NCI-H526 treated with DMSO at 0.1 percent for 48 hours (cell line): ENCODE measurements around the gene MTARC2.

Source experiments
- DNase-seq: peaks from one replicate; lab custom pipeline; 2025; lab: John Stamatoyannopoulos, UW

The MTARC2 gene

DNA sequence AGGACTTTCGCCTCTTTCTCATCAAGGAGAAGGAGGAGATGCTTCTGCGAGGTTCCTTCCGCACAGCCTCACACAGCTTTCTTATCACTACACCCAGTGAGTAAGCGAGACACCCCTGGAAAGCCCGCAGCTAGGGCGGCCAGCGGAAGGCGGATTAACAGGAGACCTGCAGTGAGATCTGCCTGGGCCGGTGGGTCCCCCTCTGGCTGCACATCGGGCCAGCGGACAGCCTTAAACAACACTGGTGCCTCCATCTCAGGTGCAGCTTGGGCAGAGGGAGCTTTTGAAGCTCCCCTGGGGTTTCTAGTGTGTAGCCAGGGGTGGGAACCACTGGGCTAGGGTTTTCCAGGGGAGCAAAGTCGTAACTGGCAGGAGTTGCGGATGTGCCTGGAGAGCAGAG is 21.1 kb downstream of the MTARC2 start:
- no peak for DNase-seq

GRCh38 chr1:220770245-220770913 is 22.3 kb downstream of the MTARC2 start:
- no peak for DNase-seq

GRCh38 chr1:220772846-220773245 is 24.7 kb downstream of the MTARC2 start:
- DNase-seq = no peak

DNA sequence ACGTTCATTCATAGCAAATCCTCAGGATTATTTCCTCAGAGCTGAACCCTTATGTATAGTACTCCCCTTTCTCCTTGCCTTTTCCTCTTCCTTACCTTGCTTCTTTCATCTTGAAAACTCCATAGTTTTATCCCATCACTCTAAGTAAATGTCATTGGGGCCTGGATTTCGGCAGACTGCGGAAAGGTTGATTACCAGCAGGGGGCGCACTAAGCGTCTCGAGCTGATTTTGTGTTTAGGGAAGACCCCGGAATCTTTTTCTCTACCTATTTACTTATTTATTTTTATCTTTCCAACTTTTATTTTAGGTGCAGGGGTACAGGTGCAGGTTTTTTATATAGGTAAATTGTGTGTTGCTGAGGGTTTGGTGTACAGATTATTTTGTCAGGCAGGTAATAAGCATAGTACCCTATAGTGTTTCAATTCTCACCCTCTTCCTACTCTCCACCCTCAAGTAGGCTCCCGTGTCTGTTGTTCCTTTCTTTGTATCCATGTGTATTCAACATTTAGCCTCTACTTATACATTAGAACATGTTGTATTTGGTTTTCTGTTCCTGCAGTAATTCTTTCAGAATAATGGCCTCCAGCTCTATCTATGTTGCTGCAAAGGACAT is 27.2 kb downstream of the MTARC2 start:
- DNase-seq = no peak

DNA sequence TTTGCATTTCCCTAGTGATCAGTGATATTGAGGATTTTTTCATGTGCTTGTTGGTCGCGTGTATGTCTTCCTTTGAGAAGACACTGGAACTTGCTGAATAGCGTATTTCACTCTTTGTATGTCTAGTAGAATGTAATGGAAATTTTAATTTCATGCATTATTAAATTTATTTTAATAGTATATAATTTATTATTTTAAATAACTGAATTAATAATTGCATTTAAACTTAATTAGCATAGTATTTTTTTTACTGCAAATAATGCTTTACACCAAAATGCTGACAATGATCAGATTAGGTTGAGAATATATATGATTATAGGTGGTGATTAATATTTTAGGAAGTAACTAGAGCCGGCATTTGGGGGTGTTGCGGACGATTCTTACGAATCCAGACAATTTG is 28.1 kb downstream of the MTARC2 start:
- DNase-seq = no peak

GRCh38 chr1:220776720-220777326 is 28.7 kb downstream of the MTARC2 start:
- peak; percentile 8 for DNase-seq

DNA sequence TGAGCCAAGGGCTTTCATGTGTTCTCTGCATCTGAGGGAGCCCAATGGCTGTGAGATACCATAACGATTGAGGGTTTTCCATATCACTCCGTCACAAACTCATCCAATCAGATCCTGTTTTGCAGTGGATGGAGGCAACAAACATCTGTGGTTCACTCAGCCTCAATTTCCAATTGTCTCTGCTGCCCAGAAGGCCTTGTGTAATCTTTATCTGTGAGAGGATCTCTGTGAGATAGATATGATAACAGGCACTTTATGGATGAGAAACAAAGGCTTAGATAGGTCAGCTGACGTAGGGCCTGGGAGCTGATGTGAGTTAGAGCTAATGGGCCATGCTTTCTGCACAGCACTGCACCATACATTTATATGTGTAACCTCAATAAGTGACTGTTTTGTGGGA is 35.3 kb downstream of the MTARC2 start:
- DNase-seq = no peak

GRCh38 chr1:220784751-220785150 is 36.6 kb downstream of the MTARC2 start:
- DNase-seq = no peak

- DNase-seq = no peak
These were observed 37.3 kb downstream of the MTARC2 start for GRCh38 chr1:220785166-220786056.

- DNase-seq = no peak
These were observed 37.9 kb downstream of the MTARC2 start for GRCh38 chr1:220786057-220786336.

DNA sequence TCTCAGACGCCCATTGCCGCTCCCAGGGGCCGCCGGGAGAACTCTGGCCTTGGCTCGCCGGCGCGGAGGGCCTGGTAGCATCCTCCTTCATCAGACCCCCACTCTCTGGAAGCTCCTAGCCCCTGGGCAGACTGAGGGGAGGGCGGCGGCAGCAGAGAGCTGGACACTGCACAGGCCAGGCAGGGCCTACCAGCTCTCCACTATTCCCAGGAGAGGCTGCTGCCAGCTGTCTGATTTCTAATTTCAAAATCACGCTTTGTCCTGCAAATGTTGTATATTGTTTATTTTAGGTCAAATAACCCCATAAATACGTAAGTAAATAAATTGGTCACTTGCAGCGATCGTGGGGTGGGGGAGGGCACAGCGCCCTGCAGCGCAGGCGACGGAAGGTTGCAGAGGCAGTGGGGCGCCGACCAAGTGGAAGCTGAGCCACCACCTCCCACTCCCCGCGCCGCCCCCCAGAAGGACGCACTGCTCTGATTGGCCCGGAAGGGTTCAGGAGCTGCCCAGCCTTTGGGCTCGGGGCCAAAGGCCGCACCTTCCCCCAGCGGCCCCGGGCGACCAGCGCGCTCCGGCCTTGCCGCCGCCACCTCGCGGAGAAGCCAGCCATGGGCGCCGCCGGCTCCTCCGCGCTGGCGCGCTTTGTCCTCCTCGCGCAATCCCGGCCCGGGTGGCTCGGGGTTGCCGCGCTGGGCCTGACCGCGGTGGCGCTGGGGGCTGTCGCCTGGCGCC is 38.4 kb downstream of the MTARC2 start, which contains the start of gene MTARC1:
TSS of gene MTARC1 (plus strand) at position 577 of the 732 bp plus-strand sequence. CDS start at position 609, 32 bp downstream.
- DNase-seq = peak; percentile 39

DNA sequence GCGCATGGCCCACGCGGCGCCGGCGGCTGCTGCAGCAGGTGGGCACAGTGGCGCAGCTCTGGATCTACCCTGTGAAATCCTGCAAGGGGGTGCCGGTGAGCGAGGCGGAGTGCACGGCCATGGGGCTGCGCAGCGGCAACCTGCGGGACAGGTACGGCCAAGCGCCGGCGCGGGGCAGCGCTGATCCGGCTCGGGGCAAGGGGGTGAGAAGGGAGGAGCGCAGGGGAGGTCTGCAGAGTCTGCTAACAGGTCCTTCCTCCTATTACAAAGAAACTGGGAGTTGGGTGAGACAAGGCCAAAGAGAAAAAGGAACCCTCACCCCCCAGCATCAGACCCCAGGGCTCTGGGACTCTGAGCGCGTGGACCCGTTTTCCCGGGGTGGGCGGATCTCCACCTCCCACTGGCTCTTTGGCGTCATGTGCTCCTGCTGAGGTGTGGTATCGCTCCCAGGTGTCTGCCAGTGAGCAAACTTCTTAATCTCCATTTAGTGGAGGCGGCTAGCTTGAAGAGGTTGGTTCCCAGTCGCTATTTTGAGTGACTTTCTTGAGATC is 39.0 kb downstream of the MTARC2 start:
- DNase-seq = peak; percentile 34

GRCh38 chr1:220788900-220789299 is 40.8 kb downstream of the MTARC2 start:
- DNase-seq = no peak

DNA sequence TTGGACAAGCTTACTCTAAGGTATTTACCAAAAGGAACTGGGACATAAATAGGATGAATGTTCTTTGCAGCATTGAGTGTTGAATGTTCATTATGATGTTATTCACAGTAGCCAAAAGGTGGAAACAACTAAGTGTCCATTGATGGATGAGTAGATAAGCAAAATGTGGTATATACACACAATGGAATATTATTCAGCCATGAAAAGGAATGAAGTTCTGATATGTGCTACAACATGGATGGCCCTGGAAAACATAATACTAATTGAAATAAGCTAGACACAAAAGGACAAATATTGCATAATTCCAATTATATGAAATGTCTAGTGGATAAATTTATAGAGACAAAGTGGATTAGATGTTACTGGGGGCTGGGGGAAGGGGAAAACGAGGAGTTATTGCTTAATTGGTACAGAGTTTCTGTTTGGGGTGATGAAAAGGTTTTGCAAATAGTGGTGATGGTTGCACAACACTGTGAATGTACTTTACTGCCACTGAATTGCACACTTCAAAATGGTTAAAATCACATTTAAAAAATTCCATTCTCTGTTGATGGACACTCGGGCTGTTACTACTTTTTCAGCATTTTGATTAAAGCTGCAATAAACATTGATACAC is 41.5 kb downstream of the MTARC2 start:
- DNase-seq = no peak

DNA sequence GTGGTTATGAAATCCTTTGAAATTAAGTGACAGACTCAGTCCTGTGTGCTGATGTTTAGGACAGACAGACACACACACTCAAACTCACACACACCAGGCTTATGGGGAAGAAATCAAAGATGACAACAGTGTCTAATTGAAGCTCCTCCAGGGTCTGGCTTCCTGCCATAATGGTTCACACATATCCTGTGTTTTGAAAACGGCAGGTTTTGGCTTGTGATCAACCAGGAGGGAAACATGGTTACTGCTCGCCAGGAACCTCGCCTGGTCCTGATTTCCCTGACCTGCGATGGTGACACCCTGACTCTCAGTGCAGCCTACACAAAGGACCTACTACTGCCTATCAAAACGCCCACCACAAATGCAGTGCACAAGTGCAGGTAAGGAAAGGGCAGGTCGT is 43.2 kb downstream of the MTARC2 start:
- DNase-seq = no peak

DNA sequence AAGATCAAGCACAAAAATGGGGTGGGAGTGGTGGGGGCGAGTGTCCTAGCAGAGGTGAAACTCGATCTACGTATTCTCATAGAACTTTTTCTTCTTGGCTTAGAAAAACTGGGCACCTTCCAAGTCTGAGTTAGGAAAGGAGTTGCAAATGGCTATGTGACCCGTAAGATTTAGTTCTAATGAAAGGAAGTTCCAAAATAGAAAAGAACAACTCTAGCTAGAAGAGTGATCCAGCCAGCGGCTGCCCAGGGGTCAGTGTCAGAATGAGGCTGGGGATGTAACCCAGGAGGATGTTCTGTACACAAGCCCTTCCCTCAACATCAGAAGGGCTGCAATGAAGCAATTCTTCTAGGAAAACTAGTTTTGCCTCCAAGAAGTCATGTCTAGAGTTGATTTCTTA is 43.8 kb downstream of the MTARC2 start:
- no peak for DNase-seq

GRCh38 chr1:220796530-220796929 is 48.4 kb downstream of the MTARC2 start:
- no peak for DNase-seq

DNA sequence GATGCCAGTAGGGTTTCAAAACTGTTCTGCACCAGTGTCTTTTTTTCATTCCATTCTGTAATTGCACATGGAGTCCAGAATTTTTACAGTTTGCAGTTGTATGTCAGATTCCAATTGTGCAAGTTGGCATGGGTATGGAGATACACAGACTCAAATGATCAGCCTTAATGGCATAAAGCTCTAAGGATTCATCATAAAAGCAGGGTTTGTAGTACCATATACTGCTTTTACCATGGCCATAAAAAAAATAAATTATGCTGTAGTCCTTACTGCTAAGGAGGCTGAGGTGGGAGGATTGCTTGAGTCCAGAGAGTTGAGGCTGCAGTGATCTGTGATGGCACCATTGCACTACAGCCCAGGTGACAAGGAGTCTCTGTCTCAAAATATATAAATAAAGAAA is 48.9 kb downstream of the MTARC2 start:
- DNase-seq = no peak

- no peak for DNase-seq
These were observed 49.4 kb downstream of the MTARC2 start for GRCh38 chr1:220797553-220797952.

DNA sequence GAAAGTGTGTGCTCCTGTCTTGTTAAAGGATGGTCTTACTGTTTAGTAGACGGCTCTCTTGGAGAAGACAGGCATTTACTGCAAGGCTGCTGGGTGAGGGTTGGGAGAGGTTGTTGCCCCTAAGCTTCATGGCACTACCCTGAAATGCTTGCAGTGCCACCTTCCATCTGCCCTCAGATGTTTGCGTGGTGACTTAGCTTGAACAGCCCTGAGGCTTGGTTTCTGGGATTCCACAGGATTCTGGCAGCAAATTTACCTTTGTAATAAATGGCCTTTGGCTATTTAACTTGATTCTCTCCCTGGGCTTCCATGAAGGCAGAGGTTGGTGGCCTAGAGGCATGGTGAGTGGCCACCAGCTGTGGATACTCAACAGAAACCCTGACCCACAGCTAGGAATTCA is 50.2 kb downstream of the MTARC2 start:
- no peak for DNase-seq

- no peak for DNase-seq
These were observed 52.1 kb downstream of the MTARC2 start for GRCh38 chr1:220800262-220800661.
